ENCODE results near the gene YJU2.
"Not testable (repeated sequence)": the region's sequence is repeated elsewhere in the genome, so short reads cannot be mapped to it uniquely, and the experiment has no call there.

YJU2 gene

GRCh38 chr19:4267901-4268815 lies 21.3 kb downstream of the YJU2 start:
- no peak for DNase-seq

GRCh38 chr19:4268816-4269430 lies 22.0 kb downstream of the YJU2 start:
- DNase-seq, result no peak

GRCh38 chr19:4272894-4273293 lies 26.0 kb downstream of the YJU2 start:
- DNase-seq, result no peak

GRCh38 chr19:4274321-4274686 lies 27.4 kb downstream of the YJU2 start:
- not testable (repeated sequence) for DNase-seq

GRCh38 chr19:4277191-4277696 lies 30.4 kb downstream of the YJU2 start:
- no peak for DNase-seq

- DNase-seq, result no peak
Observed at GRCh38 chr19:4278010-4278409, 31.1 kb downstream of the YJU2 start.

GRCh38 chr19:4278419-4279266 lies 31.8 kb downstream of the YJU2 start, which contains the start of gene SHD:
SHD (plus strand) TSS chr19:4279266; CDS start chr19:4280064, 798 bp downstream.
- DNase-seq, result peak in 3 of 51 donors; percentile 7 to 22 (median 21)

GRCh38 chr19:4279267-4279529 lies 32.3 kb downstream of the YJU2 start:
- DNase-seq, result no peak

- no peak for DNase-seq
Observed at GRCh38 chr19:4279530-4280422, 32.9 kb downstream of the YJU2 start.

- DNase-seq, result no peak
Observed at GRCh38 chr19:4284176-4284958, 37.5 kb downstream of the YJU2 start.

- DNase-seq, result no peak
Observed at GRCh38 chr19:4284974-4285373, 38.1 kb downstream of the YJU2 start.

GRCh38 chr19:4286141-4286540 lies 39.3 kb downstream of the YJU2 start:
- DNase-seq, result not testable (repeated sequence)

- no peak for DNase-seq
Observed at GRCh38 chr19:4288091-4288777, 41.4 kb downstream of the YJU2 start.

- DNase-seq, result no peak
Observed at GRCh38 chr19:4291184-4291732, 44.4 kb downstream of the YJU2 start.

- DNase-seq, result no peak
Observed at GRCh38 chr19:4292515-4292914, 45.6 kb downstream of the YJU2 start.

- DNase-seq, result no peak
Observed at GRCh38 chr19:4294389-4294788, 47.5 kb downstream of the YJU2 start.

GRCh38 chr19:4295972-4296771 lies 49.3 kb downstream of the YJU2 start:
- DNase-seq, result peak in 37 of 51 donors; percentile 2 to 74 (median 46)
